Keratinocyte (primary cell): ENCODE measurements around the gene CCDC3. TPM values are rescaled to one million over a fixed set of nuclear protein-coding genes. Genes with fewer than 3 reads are reported as not detected.

Source experiments
- DNase-seq: peaks from one replicate; pipeline ENCODE4 v3.0.0-alpha.2; 2011; ENCODE audit warnings: low read depth, missing footprints, low spot score
- FAIRE-seq: peaks from 2 replicates; lab custom pipeline; 2011; peaks lifted over from hg19 to GRCh38; lab: Jason Lieb, UNC
- H2AFZ ChIP-seq: 2 replicates; pipeline ENCODE4 v1.6.0; 2012; ENCODE audit warnings: low read length, control low read depth, inconsistent platforms; ENCODE audit not compliant: control insufficient read depth
- H3K27ac ChIP-seq: 2 replicates; pipeline ENCODE4 v1.5.1; 2011; ENCODE audit warnings: low read length; ENCODE audit not compliant: control insufficient read depth, insufficient read depth
- H3K27me3 ChIP-seq: 3 replicates; pipeline ENCODE4 v1.6.0; 2011; ENCODE audit warnings: low read length; ENCODE audit not compliant: control insufficient read depth, insufficient read depth; ENCODE audit errors: extremely low read depth
- H3K36me3 ChIP-seq, 2 experiments: 2 replicates in 1 of 2; 3 replicates in 1 of 2; pipeline ENCODE4 v1.5.1; 2011; ENCODE audit warnings: low read length in 2 of 2, mild to moderate bottlenecking in 1 of 2; ENCODE audit not compliant: control insufficient read depth in 2 of 2, insufficient read depth in 2 of 2; ENCODE audit errors: extremely low read depth in 1 of 2
- H3K4me1 ChIP-seq: 3 replicates; pipeline ENCODE4 v1.5.1; 2011; ENCODE audit warnings: low read length; ENCODE audit not compliant: control insufficient read depth, insufficient read depth; ENCODE audit errors: extremely low read depth
- H3K4me2 ChIP-seq: 3 replicates; pipeline ENCODE4 v1.6.0; 2011; ENCODE audit warnings: low read depth, low read length; ENCODE audit not compliant: control insufficient read depth, insufficient read depth; ENCODE audit errors: extremely low read depth
- H3K4me3 ChIP-seq, 3 experiments: fragments of 200-600 bp in 1 of 3; sonication (generic) in 1 of 3; 2 replicates in 2 of 3; 3 replicates in 1 of 3; pipeline ENCODE4 v1.5.1; 2011 to 2016; ENCODE audit warnings: low read length in 3 of 3, mild to moderate bottlenecking in 3 of 3, control low read depth in 2 of 3, inconsistent platforms in 1 of 3, low read depth in 1 of 3, mixed read lengths in 1 of 3, mixed run types in 1 of 3, moderate library complexity in 1 of 3; ENCODE audit not compliant: control insufficient read depth in 2 of 3, insufficient read depth in 2 of 3; ENCODE audit errors: extremely low read depth in 1 of 3
- H3K79me2 ChIP-seq: 2 replicates; pipeline ENCODE4 v1.6.0; 2012; ENCODE audit warnings: low read length; ENCODE audit not compliant: control insufficient read depth, insufficient read depth
- H3K9ac ChIP-seq: 3 replicates; pipeline ENCODE4 v1.6.0; 2011; ENCODE audit warnings: low read length; ENCODE audit not compliant: control insufficient read depth, insufficient read depth; ENCODE audit errors: extremely low read depth
- H3K9me1 ChIP-seq: 3 replicates; pipeline ENCODE4 v1.6.0; 2011; ENCODE audit warnings: low read length; ENCODE audit not compliant: control insufficient read depth, insufficient read depth; ENCODE audit errors: extremely low read depth
- H3K9me3 ChIP-seq: 2 replicates; pipeline ENCODE4 v1.5.1; 2012; ENCODE audit warnings: low read depth, low read length; ENCODE audit not compliant: control insufficient read depth
- H4K20me1 ChIP-seq: 3 replicates; pipeline ENCODE4 v1.6.0; 2011; ENCODE audit warnings: low read length; ENCODE audit not compliant: control insufficient read depth, insufficient read depth; ENCODE audit errors: extremely low read depth
- CTCF ChIP-seq, 3 experiments: IDR thresholded peaks in 1 of 3; conservative IDR thresholded peaks in 1 of 3; optimal IDR thresholded peaks in 1 of 3; 2 replicates in 2 of 3; 3 replicates in 1 of 3; pipeline versions ENCODE3 to v1.5.1; 2011; ENCODE audit warnings: low read length in 3 of 3, mild to moderate bottlenecking in 3 of 3, moderate library complexity in 2 of 3, control low read depth in 1 of 3, inconsistent platforms in 1 of 3; ENCODE audit not compliant: insufficient read depth in 2 of 3; ENCODE audit errors: extremely low read depth in 1 of 3
- EZH2 ChIP-seq: IDR thresholded peaks from one replicate; pipeline ENCODE4 v1.6.1; 2012; ENCODE audit warnings: inconsistent platforms, mild to moderate bottlenecking, low read length, moderate library complexity
- dilution Hi-C: fragments of 300-500 bp; cut with MboI; formaldehyde crosslinking; loops from one replicate; pipeline ENCODE4 v1.7.0; 2020; ENCODE audit warnings: low sequenced_read_pairs; ENCODE audit not compliant: extremely low pct_ligation_motif_present
- polyA plus RNA-seq, 5 experiments: library from polyadenylated mRNA; depleted of rRNA in 3 of 5; stranded (reverse) in 3 of 5; stranded (forward) in 1 of 5; unstranded in 1 of 5; fragments of >200 nt; gene quantifications; 1 replicate in 1 of 5; 2 replicates in 3 of 5; 3 replicates in 1 of 5; pipeline versions ENCODE4 v1.2.1 to v1.2.3, GENCODE V29; 2011 to 2012; ENCODE audit warnings: missing spikeins in 2 of 5, low read depth in 1 of 5, low replicate concordance in 1 of 5

The CCDC3 gene
- polyA plus RNA-seq, 1 donor (not counting 4 experiments of a cell fraction or from before 2014, with no cell fraction given): 0.39 TPM

DNA sequence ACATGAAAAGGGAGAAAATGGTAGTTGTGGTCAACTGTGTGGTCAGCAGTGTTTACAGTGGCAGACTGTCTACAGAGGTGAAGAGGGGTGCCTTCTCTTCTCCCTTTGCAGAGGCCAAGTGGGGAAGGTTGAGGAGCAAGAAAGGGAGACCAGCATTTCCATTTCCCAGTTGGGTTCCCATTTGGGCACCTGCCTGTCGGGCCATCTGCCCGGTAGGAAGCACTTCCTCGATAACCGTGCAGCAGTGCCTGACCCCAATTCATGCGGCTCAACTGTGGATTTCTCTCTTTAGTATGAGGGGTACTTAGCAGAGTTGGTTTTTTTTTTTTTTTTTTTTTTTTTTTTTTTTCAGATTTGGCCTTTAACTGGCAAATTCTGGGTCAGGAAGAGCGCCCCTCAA, 127.0 kb downstream of the CCDC3 start:
- dilution Hi-C loops: no loop called here
- Histone ChIP-seq H4K20me1 (no peaks in the 10 kb centered on the region), H3K4me3 (no peak overlapping the region), H3K79me2 (no peaks in the 10 kb centered on the region), H3K9me1 (no peaks in the 10 kb centered on the region), H3K27me3 (peaks cover 4% of the 10 kb centered on the region), H3K36me3 (no peaks in the 10 kb centered on the region), H3K4me2 (no peak overlapping the region), H2AFZ (no peak overlapping the region), H3K9me3 (no peaks in the 10 kb centered on the region), H3K27ac (no peak overlapping the region), H3K9ac (no peak overlapping the region), H3K4me1 (no peaks in the 10 kb centered on the region)
- no peak for FAIRE-seq
- DNase-seq: no peak
- TF ChIP-seq CTCF (optimal IDR thresholded peaks at IDR 0.05 in 1 of 3, IDR thresholded peaks at IDR 0.05 in 1 of 3, conservative IDR thresholded peaks at IDR 0.05 in 1 of 3; ENCODE audit: extremely low read depth in 1 of 3, insufficient read depth in 2 of 3, low read length in 3 of 3) (no peak), EZH2 (no peak)

GRCh38 chr10:12873172-12873571, 128.3 kb downstream of the CCDC3 start:
- H2AFZ ChIP-seq: no peak overlapping the region
- TF ChIP-seq EZH2 (no peak), CTCF (optimal IDR thresholded peaks at IDR 0.05 in 1 of 3, IDR thresholded peaks at IDR 0.05 in 1 of 3, conservative IDR thresholded peaks at IDR 0.05 in 1 of 3; ENCODE audit: extremely low read depth in 1 of 3, insufficient read depth in 2 of 3, low read length in 3 of 3) (no peak)
- FAIRE-seq (no peak), DNase-seq (no peak)
- no peaks in the 10 kb centered on the region for H3K36me3 ChIP-seq
- no peak overlapping the region for H3K27ac ChIP-seq
- H3K9me3 ChIP-seq: no peaks in the 10 kb centered on the region
- peaks cover 4% of the 10 kb centered on the region for H3K27me3 ChIP-seq
- H3K4me3 ChIP-seq: no peak overlapping the region
- H3K79me2 ChIP-seq: no peaks in the 10 kb centered on the region
- no peaks in the 10 kb centered on the region for H3K9me1 ChIP-seq
- no peak overlapping the region for H3K9ac ChIP-seq
- H4K20me1 ChIP-seq: no peaks in the 10 kb centered on the region
- dilution Hi-C loops: no loop called here
- no peak overlapping the region for H3K4me2 ChIP-seq
- no peaks in the 10 kb centered on the region for H3K4me1 ChIP-seq
